RPMI8226 (cell line): ENCODE results near the gene CALU.

Source experiments
- DNase-seq: peaks from one replicate; pipeline ENCODE4 v3.0.0-alpha.2; 2015

The CALU gene

GRCh38 chr7:128752251-128752650 is 13.1 kb downstream of the CALU start:
- no peak for DNase-seq

- DNase-seq, result no peak
These were observed 16.1 kb downstream of the CALU start for GRCh38 chr7:128755075-128755818.

GRCh38 chr7:128755819-128756476 is 16.8 kb downstream of the CALU start:
- no peak for DNase-seq

- DNase-seq, result no peak
These were observed 18.0 kb downstream of the CALU start for GRCh38 chr7:128757203-128757602.

DNA sequence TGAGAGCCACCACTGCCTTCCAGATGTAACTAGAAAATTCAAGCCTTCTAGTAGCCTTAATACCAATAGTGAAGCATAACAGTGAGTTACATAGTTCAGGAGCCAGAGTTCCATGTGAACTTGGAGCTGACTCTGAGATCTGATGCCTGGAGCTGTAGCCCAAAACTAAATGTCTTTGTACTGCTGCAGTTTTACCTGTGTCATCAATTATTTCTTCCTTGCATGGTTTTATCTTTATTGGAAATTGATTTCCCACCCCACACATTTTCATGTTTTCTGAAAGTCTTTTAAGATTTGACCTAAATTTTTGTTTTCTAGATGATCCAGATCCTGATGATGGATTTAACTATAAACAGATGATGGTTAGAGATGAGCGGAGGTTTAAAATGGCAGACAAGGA is 19.4 kb downstream of the CALU start:
- no peak for DNase-seq

DNA sequence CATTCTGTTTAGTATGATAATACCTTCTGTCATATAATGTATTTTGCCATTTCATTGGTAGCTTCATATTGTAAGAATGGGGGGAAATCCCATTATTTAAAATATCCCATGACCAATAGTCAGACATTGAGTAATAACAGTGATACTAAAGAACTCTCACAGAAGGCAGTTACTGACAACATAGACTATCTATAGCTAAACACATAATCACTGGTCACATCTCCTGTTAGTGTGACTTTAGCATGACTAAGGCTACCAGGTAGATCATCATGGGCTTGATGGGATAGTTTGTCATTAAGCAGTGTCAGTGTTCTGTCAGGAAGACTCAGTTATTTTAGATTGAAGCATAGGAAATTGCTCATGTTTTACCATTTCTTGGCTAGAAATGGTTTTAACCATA is 20.1 kb downstream of the CALU start:
- no peak for DNase-seq

- no peak for DNase-seq
These were observed 24.4 kb downstream of the CALU start for GRCh38 chr7:128763541-128763940.

GRCh38 chr7:128767475-128768110 is 28.4 kb downstream of the CALU start:
- no peak for DNase-seq

GRCh38 chr7:128770233-128770632 is 31.1 kb downstream of the CALU start:
- DNase-seq, result no peak

DNA sequence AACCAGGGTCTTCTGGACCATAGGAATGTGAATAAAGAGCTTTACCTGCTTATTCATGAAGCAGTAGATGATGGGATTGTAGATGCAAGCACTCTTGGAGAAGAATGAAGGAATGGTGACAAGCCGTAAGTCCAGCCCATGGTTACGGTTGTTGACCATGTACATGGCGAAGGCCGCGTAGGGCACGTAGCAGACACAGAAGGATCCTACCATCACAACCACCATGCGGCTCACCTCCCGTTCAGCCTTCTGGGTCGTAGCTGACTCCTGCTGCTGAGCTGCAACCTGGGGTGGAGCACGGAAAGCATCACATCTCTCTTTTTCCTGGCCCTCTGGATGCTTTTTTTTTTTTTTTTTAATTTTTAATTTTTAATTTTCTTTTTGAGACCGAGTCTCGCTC is 34.4 kb downstream of the CALU start:
- no peak for DNase-seq

DNA sequence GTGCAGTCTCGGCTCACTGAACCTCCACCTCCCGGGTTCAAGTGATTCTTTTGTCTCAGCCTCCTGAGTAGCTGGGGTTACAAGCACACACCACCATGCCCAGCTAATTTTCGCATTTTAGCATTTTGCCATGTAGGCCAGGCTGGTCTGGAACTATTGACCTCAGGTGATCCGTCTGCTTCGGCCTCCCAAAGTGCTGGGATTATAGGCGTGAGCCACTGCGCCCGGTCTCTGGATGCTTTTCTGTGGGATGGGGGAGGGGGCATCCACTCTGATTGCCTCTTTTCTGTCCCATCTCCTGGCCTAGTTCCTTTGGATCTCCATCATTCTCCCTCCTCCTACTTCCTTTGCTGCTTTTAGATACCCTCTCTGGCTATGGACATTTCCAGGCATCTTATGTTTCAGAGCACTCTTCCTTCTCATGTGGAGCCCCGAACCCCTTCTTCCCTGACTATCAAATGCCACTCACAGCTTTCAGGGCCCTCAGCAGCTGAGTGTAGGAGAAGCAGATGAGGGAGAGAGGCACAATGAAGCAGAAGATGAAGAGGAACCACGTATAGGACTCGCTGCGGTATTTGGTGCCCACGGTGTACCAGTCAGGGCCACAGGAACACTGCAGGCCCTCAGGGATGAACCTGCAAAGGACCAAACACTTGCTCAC is 35.0 kb downstream of the CALU start:
- no peak for DNase-seq

- DNase-seq, result no peak
These were observed 35.8 kb downstream of the CALU start for GRCh38 chr7:128774921-128775320.

GRCh38 chr7:128775744-128776474 is 36.8 kb downstream of the CALU start, which contains the start of gene OPN1SW:
TSS of gene OPN1SW (minus strand) at chr7:128775794. CDS start at chr7:128775781, 13 bp downstream.
- no peak for DNase-seq

DNA sequence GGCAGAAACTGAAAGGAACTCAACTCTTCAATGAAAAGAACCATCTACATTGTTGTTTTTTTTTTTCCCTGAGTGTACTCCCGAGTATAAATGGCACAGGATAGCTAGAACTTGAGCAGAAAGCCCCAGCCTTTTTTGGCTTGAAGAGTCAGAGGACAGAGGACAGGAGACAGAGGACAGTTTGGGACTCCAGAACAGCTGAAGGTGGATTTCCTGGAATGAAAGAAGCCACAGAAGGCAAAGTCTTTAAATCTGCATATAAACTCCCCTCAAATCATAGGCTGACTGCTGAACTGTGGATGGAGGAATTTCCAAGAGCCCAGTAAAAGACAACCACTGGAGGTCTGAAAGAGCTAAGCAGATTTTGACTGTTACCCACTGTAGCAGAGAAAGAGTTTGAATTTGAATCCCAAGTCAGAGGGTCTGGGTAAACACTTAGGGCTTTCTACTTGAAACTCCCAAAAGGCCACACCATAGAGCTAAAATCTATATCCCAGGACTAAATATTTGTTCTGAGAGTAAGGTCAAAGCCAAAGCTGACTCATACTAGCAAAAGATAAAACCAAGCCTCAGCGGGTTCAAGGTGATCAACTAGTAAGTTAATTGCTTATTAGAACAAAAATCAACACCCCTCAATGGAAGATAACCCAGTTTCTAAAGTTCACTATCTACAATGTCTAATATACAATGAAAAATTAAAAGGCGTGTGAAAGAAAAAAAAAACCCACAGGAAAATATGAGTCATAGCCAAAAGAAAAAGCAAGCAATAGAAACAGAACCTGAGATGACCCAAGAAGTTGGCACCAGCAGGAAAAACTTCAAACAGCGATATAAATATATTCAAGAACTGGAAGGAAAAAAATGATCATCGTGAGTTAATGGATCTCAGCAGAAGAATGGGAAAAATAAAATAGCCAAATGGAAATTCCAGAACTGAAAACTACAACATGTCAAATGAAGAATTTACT is 38.3 kb downstream of the CALU start:
- DNase-seq, result no peak

DNA sequence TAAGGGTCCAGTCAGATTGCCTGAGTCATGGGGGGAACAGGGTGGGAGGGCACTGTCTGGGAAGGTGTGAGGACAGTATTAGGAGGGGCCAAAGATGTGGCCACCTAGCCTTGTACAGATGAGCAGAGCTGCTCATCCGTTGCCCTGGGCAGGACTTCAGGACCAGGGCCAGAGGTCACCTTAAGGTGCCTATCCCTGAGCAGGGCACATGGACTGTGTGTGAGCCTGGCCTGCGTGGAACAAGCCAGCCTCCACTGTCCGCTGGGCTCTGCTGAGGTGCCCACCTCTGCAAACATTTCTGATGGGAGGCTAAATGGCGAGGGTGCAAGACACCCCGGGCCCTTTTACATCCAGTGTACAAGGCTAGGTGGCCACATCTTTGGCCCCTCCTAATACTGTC is 39.8 kb downstream of the CALU start:
- no peak for DNase-seq

- DNase-seq, result no peak
These were observed 42.0 kb downstream of the CALU start for GRCh38 chr7:128781126-128781525.

- no peak for DNase-seq
These were observed 42.7 kb downstream of the CALU start for GRCh38 chr7:128781851-128782250.

- peak; percentile 83 for DNase-seq
These were observed 44.1 kb downstream of the CALU start for GRCh38 chr7:128783143-128783861.

GRCh38 chr7:128785738-128786137 is 46.6 kb downstream of the CALU start:
- no peak for DNase-seq

DNA sequence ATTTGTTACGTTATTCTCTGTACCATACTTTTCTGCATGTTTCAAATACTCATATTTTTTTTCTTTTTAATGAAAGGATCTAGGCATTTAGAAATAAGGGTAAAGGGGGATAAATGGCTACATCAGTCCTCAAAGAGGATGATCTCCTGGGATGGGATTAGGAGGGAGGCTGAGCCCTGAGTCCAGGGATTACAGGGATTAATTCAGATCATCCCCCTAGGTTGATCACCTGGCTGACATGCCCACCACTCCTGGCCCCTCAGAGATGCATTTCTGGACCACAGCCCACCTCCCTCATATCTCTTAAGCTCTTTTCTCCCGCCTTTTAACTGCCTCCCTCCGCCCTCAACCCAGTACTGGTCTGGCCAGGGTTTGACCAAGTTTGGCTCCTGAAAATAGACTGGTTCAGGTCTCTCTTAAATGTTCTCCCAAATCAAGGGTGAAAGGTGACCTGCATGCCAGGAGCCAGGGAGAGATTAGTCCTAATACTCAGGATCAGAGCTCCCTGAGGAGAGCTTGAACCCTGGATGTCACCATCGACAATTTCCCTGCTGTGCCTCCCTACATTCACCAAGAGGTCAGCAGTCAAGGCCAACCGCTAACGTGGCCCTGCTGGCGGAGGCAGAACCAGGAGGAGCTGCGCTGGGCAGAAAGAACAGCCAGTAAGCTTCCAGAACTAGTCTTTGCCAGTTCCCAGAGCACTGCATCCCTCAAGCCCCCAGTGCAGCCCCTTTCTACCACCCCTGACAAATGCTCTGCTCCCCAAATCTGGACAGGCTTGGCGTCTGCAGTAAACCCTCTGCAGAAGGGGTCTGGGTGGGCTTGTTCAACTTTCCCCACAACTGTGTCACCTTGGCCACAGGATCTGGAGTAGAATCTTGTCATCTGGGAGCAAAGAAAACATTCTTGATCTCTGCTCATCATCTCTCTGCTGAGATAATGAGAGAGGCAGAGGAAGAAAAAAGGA is 49.6 kb downstream of the CALU start:
- no peak for DNase-seq
